Activated CD4-positive, alpha-beta T cell treated with anti-CD3 and anti-CD28 coated beads for 24 hours (primary cell): ENCODE results near the gene ECEL1.
"Not testable (repeated sequence)": the region's sequence is repeated elsewhere in the genome, so short reads cannot be mapped to it uniquely, and the experiment has no call there.

Experiments used
- DNase-seq, 2 donors: peaks; one replicate each; pipeline ENCODE4 v3.0.0-alpha.2; 2020; ENCODE audit warnings: low read depth in 2 of 2

The ECEL1 gene

DNA sequence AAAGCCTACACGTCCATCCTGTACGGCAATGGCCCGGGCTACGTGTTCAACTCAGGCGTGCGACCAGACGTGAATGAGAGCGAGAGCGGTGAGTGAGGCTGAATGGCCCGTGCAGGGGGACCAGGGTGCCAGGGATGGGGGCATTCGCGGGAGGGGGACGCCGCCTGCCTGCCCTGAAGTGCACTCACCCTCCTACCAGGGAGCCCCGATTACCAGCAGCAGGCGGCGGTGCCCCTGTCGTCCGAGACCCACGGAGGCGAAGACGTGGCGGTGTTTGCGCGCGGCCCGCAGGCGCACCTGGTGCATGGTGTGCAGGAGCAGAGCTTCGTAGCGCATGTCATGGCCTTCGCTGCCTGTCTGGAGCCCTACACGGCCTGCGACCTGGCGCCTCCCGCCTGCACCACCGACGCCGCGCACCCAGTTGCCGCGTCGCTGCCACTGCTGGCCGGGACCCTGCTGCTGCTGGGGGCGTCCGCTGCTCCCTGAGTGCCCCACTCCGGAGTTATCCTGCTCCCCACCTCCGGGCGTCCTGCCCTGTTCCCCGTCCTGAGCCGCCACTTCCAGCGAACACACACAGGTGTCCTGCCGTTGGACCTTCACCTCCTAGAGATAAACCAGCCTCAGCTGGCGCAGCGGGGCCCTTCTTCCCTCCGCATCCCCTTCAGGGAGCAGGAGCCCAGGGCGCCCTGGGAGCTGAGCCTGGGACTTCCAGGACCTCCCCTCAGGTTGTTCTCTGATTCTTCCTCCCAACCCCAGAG, 28.8 kb downstream of the ECEL1 start:
- no peak for DNase-seq

DNA sequence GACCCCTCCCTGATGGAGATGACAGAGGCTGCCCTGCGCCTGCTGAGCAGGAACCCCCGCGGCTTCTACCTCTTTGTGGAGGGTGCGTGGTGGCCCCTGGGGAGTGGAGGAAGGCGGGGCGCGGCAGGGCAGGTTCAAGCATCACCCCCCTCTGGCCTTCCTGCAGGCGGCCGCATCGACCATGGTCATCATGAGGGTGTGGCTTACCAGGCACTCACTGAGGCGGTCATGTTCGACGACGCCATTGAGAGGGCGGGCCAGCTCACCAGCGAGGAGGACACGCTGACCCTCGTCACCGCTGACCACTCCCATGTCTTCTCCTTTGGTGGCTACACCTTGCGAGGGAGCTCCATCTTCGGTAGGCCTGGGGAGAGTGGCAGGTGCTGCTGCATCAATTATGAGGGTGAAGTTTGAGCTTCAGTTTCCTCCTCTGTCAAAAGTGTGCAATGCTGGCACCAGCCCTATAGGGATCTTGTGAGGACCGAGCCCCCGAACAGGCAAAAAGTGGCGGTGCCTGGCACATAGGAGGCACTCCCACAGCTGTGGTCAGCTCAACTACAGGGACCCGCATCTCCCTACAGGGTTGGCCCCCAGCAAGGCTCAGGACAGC, 29.5 kb downstream of the ECEL1 start:
- no peak for DNase-seq

DNA sequence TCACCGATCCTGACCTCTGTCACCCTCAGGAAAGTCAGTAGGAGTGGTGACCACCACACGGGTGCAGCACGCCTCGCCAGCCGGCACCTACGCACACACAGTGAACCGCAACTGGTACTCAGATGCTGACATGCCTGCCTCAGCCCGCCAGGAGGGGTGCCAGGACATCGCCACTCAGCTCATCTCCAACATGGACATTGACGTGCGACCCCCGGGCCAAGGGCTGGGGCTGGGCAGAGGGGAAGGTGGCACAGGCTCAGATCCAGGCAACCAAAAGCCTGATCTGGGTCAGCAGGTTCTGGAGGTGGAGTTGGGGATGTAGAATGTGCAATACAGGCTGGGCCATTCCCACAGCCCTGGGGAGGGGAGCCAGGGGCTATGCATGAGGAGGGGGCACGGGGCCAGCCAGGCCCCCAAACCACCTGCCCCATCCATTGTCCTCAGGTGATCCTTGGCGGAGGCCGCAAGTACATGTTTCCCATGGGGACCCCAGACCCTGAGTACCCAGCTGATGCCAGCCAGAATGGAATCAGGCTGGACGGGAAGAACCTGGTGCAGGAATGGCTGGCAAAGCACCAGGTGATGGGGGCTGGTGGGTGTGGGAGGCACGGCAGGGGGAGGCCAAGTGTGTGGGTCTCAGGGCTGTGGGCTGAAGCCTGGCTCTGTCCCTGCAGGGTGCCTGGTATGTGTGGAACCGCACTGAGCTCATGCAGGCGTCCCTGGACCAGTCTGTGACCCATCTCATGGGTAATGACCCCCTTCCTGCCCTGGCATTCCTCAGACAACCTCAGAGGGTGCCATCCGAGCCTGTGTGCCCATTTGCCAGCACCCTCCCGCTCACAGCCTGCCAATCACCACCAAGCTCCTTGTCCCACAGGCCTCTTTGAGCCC, 30.3 kb downstream of the ECEL1 start:
- no peak for DNase-seq

DNA sequence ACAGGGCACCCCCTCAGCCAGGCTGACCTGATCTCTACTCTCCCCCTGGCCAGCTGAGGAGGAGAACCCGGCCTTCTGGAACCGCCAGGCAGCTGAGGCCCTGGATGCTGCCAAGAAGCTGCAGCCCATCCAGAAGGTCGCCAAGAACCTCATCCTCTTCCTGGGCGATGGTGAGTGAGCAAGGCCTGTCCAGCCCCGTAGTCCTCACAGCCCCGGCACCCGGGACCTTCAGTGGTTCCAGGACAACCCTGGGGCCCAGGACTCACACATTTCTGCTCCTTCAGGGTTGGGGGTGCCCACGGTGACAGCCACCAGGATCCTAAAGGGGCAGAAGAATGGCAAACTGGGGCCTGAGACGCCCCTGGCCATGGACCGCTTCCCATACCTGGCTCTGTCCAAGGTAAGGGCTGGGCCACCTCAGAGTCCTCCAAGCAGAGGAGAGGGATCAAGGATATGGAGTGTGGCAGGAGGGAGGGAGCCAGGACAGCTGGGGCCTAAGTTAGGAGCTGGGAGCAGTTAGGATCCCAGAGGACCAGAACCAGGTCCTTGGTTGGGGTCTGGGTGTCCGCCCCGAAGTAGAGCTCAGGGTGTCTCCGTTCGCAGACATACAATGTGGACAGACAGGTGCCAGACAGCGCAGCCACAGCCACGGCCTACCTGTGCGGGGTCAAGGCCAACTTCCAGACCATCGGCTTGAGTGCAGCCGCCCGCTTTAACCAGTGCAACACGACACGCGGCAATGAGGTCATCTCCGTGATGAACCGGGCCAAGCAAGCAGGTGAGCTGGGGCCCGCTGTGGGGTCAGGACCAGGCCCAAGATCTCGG, 31.1 kb downstream of the ECEL1 start:
- no peak for DNase-seq

DNA sequence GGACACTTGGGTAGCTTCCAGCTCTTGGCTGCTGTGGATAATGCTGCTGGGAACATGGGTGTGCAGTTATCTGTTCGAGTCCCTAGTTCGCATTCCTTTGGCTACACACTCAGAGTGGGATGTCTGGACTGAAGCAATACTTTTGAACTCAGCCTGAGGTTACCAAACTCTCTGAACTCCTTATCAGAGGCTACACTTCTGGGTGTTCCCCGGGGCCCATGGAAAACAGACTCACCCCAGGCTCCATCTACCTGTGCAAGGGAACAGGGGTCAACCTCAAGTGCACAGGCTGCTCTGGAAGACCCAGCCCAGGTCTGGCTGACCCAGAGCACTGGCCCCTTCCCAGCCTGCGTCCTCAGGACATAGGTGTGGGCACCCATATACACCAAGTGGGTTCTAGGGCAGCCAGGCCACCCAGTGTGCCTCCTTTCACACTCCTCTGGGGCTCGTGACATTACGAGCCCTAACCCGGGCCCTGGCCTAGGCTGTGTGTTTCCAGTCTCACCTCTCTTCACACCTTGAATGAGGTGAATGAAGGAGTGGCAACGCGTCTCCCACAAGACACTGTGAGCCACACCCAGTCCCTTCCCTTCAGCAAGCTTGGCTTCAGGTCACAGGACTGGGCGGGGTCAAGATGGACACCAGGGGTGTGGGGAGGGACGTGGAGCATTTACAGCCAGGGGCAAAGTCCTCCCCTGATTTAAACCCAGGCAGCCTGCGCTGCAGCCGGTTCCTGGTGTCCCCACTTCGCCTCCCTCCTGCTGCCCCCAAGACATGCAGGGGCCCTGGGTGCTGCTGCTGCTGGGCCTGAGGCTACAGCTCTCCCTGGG, 32.0 kb downstream of the ECEL1 start, which contains the start of gene ALPI:
Gene ALPI (plus strand): TSS at position 728 of the 830 bp plus-strand sequence. CDS start 47 bp downstream, at position 775.
- no peak for DNase-seq

DNA sequence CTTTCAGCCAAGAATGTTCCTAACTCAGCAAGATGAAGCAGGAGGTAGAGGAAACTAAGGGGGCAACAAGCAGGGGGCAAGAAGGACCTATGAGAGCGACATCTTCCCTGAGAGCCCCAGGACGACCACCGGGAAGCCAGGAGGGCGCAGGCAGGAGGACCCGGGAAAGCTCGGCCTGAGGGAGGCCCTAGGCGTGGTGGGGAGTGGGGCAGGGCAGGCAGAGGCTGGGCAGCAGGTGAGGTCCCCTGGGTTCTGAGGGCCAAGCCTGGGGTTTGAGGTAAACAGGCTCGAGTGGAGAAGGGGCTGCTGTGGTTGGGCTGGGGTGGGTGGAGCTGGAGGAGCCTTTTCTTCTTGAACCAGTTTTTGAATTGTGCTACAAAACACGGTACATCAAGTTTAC, 33.0 kb downstream of the ECEL1 start:
- no peak for DNase-seq

DNA sequence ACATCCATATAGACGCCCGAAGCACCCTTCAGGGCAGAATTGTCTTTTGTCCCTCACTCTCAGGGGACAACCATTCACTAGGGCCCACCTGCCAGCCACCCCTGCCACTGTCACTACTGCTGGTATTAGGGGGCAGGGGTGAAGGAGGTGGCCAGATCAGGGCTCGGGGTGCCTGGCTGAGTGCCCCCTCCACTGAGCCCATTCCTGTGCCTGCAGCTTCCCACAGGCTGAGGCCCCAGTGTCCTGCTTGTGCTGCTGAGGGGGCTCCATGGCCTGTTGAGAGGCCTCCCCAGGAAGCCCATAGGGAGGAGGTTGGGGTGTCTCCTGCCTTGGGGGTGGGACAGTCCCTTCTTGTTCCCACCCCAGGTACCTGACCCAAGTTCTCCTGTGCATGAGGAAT, 36.0 kb downstream of the ECEL1 start:
- not testable (repeated sequence) for DNase-seq

DNA sequence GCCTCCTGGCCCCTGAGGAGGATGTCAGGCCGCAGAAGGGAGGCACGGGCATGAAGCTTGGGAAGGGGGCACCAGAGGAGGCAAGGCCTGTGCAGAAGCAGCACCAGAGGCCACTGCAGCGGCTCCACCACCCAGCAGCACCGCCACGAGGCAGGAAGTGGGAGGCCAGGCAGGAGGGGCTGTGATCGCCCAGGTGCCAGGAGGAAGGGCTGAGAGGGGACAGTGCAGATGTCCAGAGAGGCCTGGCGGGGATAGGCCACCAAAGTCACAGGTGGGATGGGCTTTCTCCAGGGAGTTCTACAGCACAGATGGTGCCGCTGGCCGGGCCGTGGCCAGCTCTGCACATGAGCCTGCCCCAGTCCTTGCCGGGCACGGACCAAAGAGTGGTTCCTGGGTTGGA, 37.7 kb downstream of the ECEL1 start:
- DNase-seq = no peak

DNA sequence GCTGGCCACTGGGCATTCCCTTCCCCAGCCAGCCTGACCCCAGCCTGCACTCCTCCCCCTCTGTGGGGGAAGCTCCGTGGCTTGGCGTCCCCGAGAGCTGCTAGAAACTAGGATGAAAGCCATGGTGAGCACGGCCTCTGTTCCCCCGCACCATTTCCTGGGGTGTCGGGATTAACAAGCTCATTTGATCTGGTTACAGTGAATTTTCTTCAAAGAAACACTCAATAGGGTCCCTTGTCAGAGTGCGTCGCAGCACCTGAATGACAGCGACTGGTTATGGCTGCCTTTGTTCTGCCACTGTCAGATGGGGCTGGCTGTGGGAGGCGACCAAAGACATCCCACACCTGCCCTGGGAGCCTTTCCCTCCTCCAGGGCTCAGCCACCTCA, 39.3 kb downstream of the ECEL1 start:
- no peak for DNase-seq

DNA sequence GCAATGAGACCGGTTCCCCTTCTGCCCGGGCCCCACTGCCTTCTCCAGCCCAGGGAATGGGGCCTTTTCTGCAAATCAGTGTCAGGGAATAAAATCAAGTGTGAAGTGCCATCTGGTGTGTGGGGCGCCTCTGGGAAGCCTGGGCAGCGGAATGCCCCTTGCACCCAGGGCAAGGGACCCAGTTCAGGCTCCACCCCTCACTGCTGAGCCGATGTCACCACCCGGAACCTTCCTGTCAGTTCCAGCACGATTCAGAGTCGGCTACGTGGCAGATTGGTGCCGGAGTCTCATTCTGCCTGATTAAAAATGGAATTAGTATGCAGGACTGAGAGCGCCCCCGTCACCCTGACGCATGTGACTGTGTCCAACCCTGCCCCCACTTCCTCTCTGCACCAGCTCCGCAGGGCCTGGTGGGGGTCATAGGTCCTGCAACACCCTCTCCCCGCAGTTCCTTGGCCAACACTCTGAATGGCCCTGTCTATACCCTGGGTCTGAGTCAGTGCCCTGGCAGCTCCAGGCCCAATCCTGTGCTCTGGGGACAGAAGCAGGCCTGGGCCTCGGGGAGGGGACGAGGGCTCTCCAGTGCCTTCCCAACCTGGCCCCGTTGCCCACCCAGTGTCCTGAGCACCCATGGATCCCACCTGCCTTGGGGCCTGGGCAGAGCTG, 39.9 kb downstream of the ECEL1 start:
- DNase-seq = no peak

DNA sequence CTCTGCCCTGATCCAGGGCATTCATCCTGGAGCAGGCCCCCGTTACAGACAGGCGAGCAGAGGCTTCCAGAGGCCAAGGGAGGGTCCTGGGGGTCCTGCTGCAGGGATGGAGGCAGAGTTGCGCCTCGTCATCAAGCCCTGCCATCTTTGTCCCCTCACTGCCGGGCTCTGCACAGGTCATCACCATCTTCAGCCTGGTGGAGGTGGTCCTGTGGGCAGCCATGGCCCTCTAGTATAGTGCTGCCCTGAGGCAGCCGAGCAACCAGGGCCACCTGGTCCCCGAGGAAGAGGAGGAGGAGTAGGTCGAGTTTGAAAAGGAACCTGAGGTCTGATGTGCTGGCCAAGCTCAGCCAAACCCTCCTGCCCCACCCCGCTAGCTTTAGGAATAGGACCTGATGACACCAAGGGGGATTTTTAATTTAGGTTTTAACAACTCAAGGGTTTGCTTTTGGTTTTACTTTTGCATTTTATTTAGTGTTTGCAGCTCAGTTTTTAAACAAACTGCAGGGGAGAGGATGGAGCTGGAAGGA, 40.5 kb downstream of the ECEL1 start:
- DNase-seq = no peak

DNA sequence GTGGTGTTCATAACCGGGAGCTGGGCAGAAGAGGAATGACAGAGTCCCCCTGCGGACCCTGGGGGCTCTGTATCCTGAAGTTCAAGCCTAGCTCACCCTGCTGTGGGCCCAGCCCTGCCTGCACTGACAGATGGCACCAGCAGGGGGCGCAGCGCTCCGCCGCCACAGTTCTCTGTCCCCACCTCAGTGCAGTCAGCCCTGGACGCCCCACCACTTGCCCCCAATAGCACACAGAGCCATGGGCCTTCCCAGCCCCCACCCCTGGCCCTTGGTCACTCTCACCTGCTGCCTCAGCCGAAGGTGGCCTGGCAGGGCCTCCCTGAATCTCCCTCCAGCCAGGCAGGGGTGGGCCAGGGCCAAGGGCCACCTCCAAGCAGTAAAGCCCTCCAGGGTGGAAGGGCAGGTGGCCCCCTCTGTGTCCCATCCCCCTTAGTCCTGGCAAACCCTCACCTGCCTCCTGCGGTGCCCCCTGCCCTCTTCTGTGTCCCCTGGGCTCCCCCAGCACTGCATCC, 41.3 kb downstream of the ECEL1 start:
- DNase-seq = not testable (repeated sequence)

DNA sequence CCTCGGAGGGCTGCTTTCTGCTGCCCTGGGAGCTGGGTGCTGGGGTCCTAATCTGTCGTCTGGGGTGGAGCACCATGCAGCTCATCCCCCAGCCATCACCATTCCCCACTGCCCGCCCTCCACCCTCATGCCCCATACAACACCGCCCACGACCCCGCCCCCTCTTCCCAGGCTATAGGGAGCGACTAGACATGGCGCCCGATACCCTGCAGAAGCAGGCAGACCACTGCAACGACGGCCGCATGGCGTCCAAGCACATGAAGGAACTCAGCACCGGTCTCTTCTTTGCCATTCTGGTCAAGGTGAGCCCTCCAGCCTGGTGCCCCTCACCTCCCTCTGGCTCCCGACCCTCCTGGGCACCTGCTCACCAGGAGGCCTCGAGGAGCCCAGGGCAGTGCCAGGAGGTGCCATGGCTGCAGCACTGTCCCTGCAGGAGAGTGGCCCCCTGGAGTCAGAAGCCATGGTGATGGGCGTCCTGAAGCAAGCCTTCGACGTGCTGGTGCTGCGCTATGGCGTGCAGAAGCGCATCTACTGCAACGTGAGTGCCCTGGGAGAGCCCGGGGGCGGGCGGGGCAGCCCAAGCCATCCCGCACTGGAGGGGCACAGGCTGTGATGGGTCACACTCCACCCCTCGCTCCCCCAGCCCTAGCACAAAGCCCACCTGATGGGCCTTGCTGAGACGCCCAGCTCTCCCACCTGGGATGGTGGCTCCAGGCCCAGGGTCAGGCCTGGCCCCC, 42.3 kb downstream of the ECEL1 start:
- not testable (repeated sequence) for DNase-seq

DNA sequence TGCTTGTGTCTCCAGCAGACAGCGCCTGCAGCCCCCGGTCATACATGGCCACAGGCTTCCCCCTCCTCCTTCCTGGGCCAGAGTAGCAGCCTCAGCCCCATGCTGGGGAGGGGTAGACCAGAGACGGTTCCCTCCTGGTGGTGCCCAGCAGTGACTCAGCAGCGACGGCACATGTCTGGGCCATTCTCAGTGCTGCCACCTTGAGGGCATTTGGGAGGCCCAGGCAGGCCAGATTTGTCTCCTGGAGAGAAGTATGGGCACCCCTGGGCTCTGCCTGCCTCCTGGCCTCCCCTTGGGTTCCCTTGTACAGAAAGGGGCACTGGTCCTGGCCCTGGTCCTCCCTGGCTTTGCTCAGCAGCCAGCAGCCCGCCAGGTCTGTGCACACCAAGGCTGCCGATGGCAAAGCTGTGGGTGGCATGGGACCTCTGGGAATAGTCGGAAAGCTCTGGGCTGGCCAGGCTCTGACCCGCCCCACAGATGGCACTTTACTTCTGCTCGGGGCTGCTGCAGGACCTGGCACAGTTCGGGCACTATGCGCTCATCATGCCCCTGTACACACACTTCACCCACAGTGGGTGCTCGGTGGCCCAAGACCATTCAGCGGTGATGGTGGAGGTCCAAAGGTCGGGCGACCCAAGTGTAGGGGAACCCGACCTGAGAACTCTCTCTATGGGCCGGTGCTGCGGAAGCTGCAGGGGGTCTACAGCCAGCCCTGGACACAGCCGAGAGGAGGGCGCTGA, 43.1 kb downstream of the ECEL1 start:
- peak; percentile 62 to 63 for DNase-seq

DNA sequence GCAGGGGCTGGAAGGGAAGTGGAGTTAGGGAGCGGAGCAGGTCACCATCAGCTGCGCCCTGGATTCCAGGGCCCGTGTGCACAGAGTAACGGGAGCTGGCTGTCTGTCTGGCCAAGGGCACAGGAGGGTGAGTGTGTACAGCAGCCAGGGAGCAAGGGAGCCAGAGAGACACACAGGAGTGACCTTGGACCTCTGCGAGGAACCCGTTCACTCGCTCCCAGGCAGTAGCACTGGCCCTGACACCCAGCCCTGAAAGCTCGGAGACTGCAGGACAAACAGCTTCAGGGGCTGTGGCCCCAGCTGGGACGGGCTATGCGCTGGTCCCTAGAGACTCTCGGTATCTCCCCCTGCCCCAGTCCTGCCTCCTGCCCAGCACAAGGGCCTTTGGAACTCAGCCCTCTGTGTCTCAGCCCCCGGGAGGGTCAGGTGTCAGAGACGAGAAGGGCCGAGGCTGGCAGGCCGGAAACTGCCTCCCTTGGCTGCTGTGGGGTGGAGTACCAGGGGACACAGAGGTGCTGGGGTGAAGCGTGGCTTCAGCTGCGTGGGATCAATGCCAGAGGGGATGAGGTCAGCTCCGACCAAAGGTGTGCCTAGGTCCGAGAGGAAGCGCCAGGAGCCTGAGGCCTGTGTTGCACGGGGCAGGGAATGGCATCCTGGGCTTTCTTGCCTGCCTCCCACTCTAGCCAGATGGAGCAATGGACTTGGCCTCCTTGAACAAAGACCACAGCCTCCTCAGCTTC, 43.8 kb downstream of the ECEL1 start:
- DNase-seq = not testable (repeated sequence)

DNA sequence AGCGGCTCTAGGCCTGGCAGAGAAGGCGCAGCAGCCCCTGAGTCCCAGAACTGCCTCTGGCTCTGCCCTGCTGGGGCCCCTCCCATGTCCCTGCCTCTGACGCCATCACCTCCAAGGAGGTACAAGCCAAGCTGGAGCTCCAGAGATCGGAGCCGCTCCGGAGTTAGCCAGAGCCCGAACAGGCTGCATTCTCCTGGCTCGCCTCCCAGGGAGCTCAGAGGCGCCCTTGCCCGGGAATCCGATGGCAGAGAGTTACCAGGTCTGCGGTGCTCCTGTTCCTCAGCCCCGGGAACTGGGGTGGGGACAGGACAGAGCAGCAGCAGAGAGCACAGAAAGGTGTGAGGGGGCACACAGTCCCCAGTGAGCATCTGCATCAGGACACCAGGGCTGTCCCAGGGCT, 44.6 kb downstream of the ECEL1 start:
- not testable (repeated sequence) for DNase-seq

DNA sequence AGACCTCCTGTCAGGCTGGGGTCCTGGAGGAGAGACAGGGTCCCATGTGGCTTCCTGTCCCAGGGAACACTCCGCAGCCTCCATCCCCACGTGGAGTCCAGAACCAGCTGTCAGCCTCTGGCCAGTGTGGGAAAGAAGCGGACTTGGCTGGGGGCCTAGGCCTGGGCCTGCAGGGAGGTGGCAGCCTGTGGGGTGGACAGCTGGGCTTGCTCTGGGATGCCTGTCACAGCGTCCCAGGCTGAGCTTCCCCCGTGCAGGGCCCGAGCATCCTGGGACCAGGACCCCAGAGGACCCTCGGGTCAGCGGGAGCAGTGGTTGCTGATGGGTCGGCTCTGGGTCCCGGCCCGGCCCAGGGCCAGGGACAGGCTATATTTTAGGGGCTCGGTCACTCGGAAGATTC, 45.2 kb downstream of the ECEL1 start:
- not testable (repeated sequence) for DNase-seq
